ENCODE results near the gene ZNF142.

ZNF142 gene

DNA sequence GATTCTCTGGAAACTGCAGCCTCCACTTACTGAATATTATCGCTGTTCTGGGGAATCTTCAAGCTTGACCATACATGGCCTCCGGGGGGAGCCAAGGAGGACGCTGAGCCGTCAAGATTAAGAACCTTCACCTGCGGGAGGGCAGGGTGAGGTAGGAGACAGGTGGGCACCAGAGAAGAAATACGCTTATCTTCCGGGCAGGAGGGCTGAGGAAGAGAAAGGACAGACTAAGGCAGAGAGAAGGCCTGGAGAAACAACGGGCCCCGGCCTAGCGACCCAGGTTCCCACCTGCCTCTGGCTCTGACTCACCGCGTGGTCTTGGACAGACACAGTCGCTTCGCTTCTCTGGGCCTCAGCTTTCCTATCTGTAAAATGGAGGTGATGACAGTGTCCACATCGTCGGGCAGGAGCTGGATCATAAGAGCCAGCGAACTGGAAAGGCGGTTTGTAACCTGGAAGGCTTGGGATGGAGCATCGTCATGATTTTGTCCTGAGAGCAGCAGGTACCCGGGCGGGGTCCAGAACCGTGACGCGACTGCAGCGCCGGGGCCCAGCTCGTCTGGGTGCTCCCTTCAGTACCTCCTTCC, 659 bp downstream of the ZNF142 start:
- TF ChIP-seq SIN3A (IDR thresholded peaks at IDR 0.05; ENCODE audit: borderline replicate concordance, insufficient read depth, low read length) (no peak), TAF1 (IDR thresholded peaks at IDR 0.05; ENCODE audit: borderline replicate concordance, insufficient read depth, low read length) (0 out of 2 replicates have a peak, but pooled peaks have one; percentile 24)

DNA sequence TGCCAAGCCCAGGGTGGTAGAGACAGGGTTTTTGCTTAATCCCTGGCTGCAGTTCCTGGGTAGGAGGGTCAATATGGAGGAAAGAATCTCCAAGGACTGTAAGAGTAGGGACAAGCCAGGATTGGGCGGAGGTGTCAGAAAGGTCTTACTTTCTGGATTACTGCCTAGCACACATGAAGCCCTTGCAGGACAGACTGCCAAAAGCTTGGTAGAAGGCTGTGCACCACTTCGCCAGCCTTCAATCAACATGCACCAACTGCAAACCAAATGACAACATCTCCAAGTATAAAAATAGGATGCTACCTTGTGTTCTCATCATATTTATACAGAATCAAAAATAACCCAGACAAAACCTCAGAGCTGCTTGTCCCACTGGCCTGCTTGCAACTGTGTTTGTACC, 3.7 kb downstream of the ZNF142 start:
- TF ChIP-seq POLR2AphosphoS5 (IDR thresholded peaks at IDR 0.05; ENCODE audit: low read depth, low read length) = no peak

DNA sequence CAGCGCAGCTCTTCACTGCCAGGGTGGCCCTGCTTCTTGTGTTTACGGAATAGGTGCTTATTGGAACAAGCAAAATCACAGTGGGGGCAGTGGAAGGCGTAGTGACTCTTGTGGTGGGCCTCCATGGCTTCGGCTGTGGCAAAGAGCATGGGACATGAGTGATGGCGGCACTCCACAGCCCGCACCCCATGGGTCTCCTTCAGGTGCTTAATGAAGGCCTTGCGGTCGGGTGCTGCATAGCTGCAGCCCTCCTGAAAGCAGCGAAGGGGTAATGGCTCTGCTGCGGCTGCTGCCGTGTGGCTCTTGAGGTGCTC, 10.7 kb downstream of the ZNF142 start:
- TF ChIP-seq, protein P1, sequence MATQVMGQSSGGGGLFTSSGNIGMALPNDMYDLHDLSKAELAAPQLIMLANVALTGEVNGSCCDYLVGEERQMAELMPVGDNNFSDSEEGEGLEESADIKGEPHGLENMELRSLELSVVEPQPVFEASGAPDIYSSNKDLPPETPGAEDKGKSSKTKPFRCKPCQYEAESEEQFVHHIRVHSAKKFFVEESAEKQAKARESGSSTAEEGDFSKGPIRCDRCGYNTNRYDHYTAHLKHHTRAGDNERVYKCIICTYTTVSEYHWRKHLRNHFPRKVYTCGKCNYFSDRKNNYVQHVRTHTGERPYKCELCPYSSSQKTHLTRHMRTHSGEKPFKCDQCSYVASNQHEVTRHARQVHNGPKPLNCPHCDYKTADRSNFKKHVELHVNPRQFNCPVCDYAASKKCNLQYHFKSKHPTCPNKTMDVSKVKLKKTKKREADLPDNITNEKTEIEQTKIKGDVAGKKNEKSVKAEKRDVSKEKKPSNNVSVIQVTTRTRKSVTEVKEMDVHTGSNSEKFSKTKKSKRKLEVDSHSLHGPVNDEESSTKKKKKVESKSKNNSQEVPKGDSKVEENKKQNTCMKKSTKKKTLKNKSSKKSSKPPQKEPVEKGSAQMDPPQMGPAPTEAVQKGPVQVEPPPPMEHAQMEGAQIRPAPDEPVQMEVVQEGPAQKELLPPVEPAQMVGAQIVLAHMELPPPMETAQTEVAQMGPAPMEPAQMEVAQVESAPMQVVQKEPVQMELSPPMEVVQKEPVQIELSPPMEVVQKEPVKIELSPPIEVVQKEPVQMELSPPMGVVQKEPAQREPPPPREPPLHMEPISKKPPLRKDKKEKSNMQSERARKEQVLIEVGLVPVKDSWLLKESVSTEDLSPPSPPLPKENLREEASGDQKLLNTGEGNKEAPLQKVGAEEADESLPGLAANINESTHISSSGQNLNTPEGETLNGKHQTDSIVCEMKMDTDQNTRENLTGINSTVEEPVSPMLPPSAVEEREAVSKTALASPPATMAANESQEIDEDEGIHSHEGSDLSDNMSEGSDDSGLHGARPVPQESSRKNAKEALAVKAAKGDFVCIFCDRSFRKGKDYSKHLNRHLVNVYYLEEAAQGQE (IDR thresholded peaks at IDR 0.05; ENCODE audit: insufficient read depth in 1 of 2, low read depth in 2 of 2, low read length in 2 of 2) = no peak
- TF ChIP-seq POLR2AphosphoS5 (IDR thresholded peaks at IDR 0.05; ENCODE audit: low read depth, low read length) = no peak
- TF ChIP-seq FOXP2 (optimal IDR thresholded peaks at IDR 0.05; ENCODE audit: borderline replicate concordance, extremely low read depth, extremely low read length, insufficient read depth) = no peak
- no peak for TF ChIP-seq TAF1 (IDR thresholded peaks at IDR 0.05; ENCODE audit: borderline replicate concordance, insufficient read depth, low read length)
- TF ChIP-seq SIN3A (IDR thresholded peaks at IDR 0.05; ENCODE audit: borderline replicate concordance, insufficient read depth, low read length) = no peak

DNA sequence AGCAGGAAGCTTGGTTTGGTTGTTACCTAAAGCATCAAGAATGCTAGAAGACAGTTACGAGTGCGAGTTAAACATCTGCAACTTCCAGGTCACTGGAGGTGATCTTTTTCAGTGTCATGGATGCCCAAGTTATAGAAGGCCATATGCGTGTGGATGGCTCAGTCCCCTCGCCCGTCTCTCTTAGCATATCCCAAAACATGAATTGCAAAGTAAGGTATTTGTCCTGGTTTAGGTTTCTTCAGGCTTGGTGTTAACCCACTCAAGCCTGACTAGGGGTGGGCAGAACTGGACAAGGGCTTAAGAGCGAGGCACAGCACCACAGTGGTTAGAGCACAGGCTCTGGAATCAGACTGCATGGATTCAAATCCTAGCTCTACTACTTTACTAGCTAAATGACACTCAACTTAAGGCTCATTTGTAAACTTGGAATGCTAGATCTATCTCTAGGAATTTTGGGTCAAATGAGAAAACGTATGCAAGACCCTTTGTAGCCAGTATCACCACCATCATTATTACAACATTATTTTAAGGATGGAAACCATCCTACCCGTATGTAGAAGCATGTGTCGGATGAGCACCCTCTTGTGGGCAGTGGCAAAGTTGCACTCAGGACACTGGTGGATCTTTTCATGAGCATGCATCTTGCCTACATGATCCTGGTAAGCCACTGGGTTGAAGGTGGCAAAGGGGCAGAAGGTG, 11.2 kb downstream of the ZNF142 start:
- no peak for TF ChIP-seq POLR2AphosphoS5 (IDR thresholded peaks at IDR 0.05; ENCODE audit: low read depth, low read length)
- TF ChIP-seq FOXP2 (optimal IDR thresholded peaks at IDR 0.05; ENCODE audit: borderline replicate concordance, extremely low read depth, extremely low read length, insufficient read depth) = no peak
- TF ChIP-seq TAF1 (IDR thresholded peaks at IDR 0.05; ENCODE audit: borderline replicate concordance, insufficient read depth, low read length) = no peak
- no peak for TF ChIP-seq SIN3A (IDR thresholded peaks at IDR 0.05; ENCODE audit: borderline replicate concordance, insufficient read depth, low read length)
- TF ChIP-seq, protein P1 (IDR thresholded peaks at IDR 0.05; ENCODE audit: insufficient read depth in 1 of 2, low read depth in 2 of 2, low read length in 2 of 2) = no peak

DNA sequence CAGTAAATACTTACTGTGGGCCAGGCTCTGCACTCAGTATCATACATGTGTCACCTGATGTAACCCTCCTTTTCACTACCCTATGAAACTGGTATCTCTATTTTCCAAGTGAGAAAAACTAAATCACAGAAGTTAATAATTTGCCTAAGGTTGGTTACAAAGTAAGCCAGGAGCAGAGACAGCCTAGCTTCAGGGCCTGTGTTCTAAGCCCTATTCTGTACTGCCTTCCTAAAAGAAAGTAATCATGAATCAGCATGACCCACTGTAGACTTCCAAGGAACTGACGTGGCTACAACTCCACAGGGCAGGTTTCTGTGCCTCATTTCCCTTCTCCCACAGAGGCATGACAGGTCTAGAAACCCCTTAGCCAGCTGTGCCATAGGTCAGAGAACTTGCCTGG, 14.3 kb downstream of the ZNF142 start:
- TF ChIP-seq POLR2AphosphoS5 (IDR thresholded peaks at IDR 0.05; ENCODE audit: low read depth, low read length) (no peak), TAF1 (IDR thresholded peaks at IDR 0.05; ENCODE audit: borderline replicate concordance, insufficient read depth, low read length) (no peak), SIN3A (IDR thresholded peaks at IDR 0.05; ENCODE audit: borderline replicate concordance, insufficient read depth, low read length) (no peak), FOXP2 (optimal IDR thresholded peaks at IDR 0.05; ENCODE audit: borderline replicate concordance, extremely low read depth, extremely low read length, insufficient read depth) (no peak)
- TF ChIP-seq, protein P1 (IDR thresholded peaks at IDR 0.05; ENCODE audit: insufficient read depth in 1 of 2, low read depth in 2 of 2, low read length in 2 of 2) = no peak

DNA sequence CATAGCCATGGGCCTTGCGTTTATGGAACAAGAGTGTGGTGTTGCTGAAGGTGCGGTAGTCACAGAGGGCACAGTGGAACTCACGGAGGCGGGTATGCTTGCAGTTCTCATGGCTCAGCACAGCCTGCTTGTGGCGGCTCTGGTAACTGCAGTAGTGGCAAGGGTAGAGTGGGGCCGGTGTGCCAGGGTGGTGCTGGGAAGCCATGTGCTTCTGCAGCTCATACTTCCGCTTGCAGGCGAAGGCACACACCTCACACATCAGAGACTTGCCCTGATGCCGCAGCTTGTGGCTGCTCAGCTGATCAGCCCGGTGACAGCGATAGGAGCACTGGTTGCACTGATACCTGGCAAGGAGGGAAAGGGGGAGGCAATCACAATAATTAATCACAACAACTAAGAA, 14.7 kb downstream of the ZNF142 start:
- TF ChIP-seq TAF1 (IDR thresholded peaks at IDR 0.05; ENCODE audit: borderline replicate concordance, insufficient read depth, low read length) = no peak
- TF ChIP-seq, protein P1 (IDR thresholded peaks at IDR 0.05; ENCODE audit: insufficient read depth in 1 of 2, low read depth in 2 of 2, low read length in 2 of 2) = no peak
- TF ChIP-seq POLR2AphosphoS5 (IDR thresholded peaks at IDR 0.05; ENCODE audit: low read depth, low read length) = no peak
- TF ChIP-seq SIN3A (IDR thresholded peaks at IDR 0.05; ENCODE audit: borderline replicate concordance, insufficient read depth, low read length) = no peak
- TF ChIP-seq FOXP2 (optimal IDR thresholded peaks at IDR 0.05; ENCODE audit: borderline replicate concordance, extremely low read depth, extremely low read length, insufficient read depth) = no peak

Data from PFSK-1 (cell line).